ENCODE measurements around the gene FAM118A.

Gene FAM118A

DNA sequence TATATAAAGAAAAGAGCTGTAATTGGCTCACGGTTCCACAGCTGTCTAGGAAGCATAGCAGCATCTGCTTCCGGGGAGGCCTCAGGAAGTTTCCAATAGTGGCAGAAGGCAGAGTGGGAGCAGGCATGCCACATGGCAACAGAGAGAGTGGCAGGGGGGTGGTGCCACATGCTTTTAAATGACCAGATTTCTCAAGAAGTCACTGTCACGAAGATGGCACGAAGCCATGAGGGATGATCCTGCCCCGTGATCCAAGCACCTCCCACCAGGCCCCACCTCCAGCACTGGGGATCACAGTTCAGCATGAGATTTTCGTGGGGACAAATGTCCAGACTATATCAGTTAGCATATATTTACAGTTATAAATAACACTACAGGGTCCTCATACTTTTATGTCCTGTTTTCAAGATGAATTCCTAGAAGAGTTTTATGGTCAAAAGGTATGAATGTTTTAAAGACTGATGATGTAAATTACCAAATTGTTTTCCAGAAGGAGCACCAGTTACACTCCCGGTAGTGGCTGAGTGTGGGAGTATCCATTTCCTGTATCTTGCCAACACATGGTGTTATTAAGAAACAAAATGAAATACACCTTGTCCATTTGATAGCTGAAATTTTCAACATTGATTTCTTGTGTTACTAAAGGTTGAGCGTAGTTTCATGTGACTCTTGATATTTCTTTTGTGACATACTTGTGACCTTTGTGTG is 19.2 kb downstream of the FAM118A start:
- Histone ChIP-seq H3K4me3 (ENCODE audit: insufficient read depth, low read depth, low read length, poor library complexity, severe bottlenecking) (no peak overlapping the region), H3K4me1 (ENCODE audit: control insufficient read depth, insufficient read depth, low read length, poor library complexity, severe bottlenecking) (no peaks in the 10 kb centered on the region), H3K27ac (ENCODE audit: insufficient read depth, low read length, poor library complexity, severe bottlenecking) (no peak overlapping the region), H3K27me3 (replicated peaks; ENCODE audit: control insufficient read depth, insufficient read depth, low read length, poor library complexity, severe bottlenecking) (no peaks in the 10 kb centered on the region), H3K9me3 (ENCODE audit: control insufficient read depth, low read length) (no peaks in the 10 kb centered on the region), H3K36me3 (ENCODE audit: control insufficient read depth, insufficient read depth, low read length) (peaks cover 66% of the 10 kb centered on the region)
- DNase-seq: no peak

DNA sequence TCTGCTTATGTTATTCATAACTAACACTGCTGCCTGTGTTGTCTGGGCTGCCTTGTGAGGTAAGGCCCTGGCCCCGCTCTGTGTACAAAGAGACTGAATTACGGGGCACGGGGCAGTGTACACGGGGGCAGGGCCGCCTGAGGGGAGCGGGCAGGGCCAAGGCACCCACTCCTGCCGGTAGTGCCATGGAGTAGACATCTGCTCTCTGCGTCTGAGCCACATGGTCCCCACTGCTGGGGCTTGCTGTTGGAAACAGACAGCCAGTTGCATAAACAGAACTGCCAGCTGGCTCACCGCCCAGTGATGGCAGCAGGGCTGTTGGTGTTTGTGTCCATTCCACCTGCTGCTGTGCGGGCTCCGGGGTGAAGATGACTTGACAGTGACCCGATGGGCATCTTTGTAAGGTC is 19.8 kb downstream of the FAM118A start:
- H3K4me3 ChIP-seq (ENCODE audit: insufficient read depth, low read depth, low read length, poor library complexity, severe bottlenecking): no peak overlapping the region
- no peak overlapping the region for H3K27ac ChIP-seq (ENCODE audit: insufficient read depth, low read length, poor library complexity, severe bottlenecking)
- no peak for DNase-seq
- no peaks in the 10 kb centered on the region for H3K27me3 ChIP-seq (replicated peaks; ENCODE audit: control insufficient read depth, insufficient read depth, low read length, poor library complexity, severe bottlenecking)
- H3K9me3 ChIP-seq (ENCODE audit: control insufficient read depth, low read length): no peaks in the 10 kb centered on the region
- H3K4me1 ChIP-seq (ENCODE audit: control insufficient read depth, insufficient read depth, low read length, poor library complexity, severe bottlenecking): no peaks in the 10 kb centered on the region
- H3K36me3 ChIP-seq (ENCODE audit: control insufficient read depth, insufficient read depth, low read length): peaks cover 65% of the 10 kb centered on the region

DNA sequence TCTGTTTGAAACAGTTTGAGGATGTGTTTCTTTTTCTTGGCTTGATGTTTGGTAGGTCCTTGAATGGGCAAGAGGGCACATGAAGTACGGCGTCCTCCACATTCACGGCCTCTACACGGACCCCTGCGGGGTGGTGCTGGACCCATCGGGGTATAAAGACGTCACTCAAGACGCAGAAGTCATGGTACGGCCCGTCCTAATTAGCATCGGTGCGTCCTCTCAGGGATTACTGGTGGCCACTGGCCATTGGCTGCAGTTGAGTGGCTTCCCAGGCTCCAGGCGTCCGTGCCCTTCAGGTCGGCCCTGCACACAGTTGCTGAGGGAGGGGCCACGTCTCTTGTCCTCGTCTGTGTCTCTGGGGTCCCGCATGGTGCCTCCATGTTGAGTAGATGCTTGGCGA is 20.8 kb downstream of the FAM118A start:
- Histone ChIP-seq H3K4me1 (ENCODE audit: control insufficient read depth, insufficient read depth, low read length, poor library complexity, severe bottlenecking) (no peaks in the 10 kb centered on the region), H3K27me3 (replicated peaks; ENCODE audit: control insufficient read depth, insufficient read depth, low read length, poor library complexity, severe bottlenecking) (no peaks in the 10 kb centered on the region), H3K9me3 (ENCODE audit: control insufficient read depth, low read length) (no peaks in the 10 kb centered on the region), H3K4me3 (ENCODE audit: insufficient read depth, low read depth, low read length, poor library complexity, severe bottlenecking) (no peak overlapping the region), H3K36me3 (ENCODE audit: control insufficient read depth, insufficient read depth, low read length) (peaks cover 65% of the 10 kb centered on the region), H3K27ac (ENCODE audit: insufficient read depth, low read length, poor library complexity, severe bottlenecking) (no peak overlapping the region)
- no peak for DNase-seq

DNA sequence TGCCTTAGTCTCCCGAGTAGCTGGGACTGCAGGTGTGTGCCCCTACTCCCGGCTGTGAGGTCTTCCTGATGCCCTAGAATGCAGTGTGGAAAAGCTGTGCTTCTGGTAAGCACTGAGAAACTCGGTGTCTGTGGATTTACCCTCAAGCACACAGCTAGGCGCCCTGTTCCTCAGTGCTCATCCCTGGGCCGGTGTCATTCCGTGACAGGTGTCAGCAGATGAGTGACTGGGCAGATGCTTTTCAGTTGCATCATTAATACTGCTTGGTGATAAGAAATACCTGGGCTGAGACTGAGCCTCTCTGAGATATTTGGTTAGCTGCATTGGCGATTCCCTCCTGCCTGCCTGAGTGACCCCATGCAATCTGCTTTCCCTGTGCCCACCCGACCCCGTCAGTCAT is 21.8 kb downstream of the FAM118A start:
- Histone ChIP-seq H3K9me3 (ENCODE audit: control insufficient read depth, low read length) (no peaks in the 10 kb centered on the region), H3K4me1 (ENCODE audit: control insufficient read depth, insufficient read depth, low read length, poor library complexity, severe bottlenecking) (no peaks in the 10 kb centered on the region), H3K27me3 (replicated peaks; ENCODE audit: control insufficient read depth, insufficient read depth, low read length, poor library complexity, severe bottlenecking) (no peaks in the 10 kb centered on the region), H3K4me3 (ENCODE audit: insufficient read depth, low read depth, low read length, poor library complexity, severe bottlenecking) (no peak overlapping the region), H3K36me3 (ENCODE audit: control insufficient read depth, insufficient read depth, low read length) (peaks cover 66% of the 10 kb centered on the region), H3K27ac (ENCODE audit: insufficient read depth, low read length, poor library complexity, severe bottlenecking) (no peak overlapping the region)
- DNase-seq: no peak

DNA sequence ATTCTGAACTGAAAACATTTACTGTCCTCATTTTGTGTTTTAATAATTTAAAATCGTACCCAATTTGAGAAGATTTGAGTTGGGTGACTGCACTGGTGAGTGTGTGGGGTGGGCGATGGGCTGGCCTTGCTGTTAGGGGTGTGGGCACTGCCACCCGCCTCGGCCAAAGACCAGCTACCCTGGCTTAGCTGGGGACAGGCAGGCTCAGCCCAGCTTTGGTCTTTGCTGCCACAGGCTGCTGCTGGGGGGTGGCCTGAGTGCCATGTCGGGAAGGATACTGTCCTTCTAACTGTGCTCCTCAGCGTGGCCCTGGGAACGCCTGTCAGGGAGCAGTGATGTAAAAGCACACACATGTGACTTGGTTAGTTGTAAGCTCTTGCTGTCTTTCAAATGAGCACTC is 22.3 kb downstream of the FAM118A start:
- no peaks in the 10 kb centered on the region for H3K27me3 ChIP-seq (replicated peaks; ENCODE audit: control insufficient read depth, insufficient read depth, low read length, poor library complexity, severe bottlenecking)
- H3K9me3 ChIP-seq (ENCODE audit: control insufficient read depth, low read length): no peaks in the 10 kb centered on the region
- H3K36me3 ChIP-seq (ENCODE audit: control insufficient read depth, insufficient read depth, low read length): peaks cover 71% of the 10 kb centered on the region
- no peak overlapping the region for H3K4me3 ChIP-seq (ENCODE audit: insufficient read depth, low read depth, low read length, poor library complexity, severe bottlenecking)
- DNase-seq: no peak
- H3K4me1 ChIP-seq (ENCODE audit: control insufficient read depth, insufficient read depth, low read length, poor library complexity, severe bottlenecking): no peaks in the 10 kb centered on the region
- H3K27ac ChIP-seq (ENCODE audit: insufficient read depth, low read length, poor library complexity, severe bottlenecking): no peak overlapping the region

DNA sequence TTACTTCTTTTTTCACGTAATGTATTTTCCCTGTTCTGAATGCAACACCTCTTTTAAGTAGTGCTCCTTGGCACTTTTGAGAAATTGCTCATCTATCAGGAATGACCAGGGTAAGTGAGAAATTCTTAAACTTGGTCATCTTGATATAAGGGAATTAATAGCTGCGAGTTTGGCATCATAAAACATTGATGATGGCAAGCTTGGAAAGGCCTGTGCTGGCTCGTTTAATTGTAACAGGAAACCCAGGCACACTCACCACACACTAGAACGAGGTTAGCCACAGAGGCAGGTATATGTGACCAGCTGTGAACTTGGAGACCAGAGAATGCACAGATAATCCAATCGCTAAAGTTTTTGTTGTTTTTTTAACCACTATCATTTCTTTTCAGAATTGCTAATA is 24.3 kb downstream of the FAM118A start:
- H3K4me3 ChIP-seq (ENCODE audit: insufficient read depth, low read depth, low read length, poor library complexity, severe bottlenecking): no peak overlapping the region
- H3K27ac ChIP-seq (ENCODE audit: insufficient read depth, low read length, poor library complexity, severe bottlenecking): no peak overlapping the region
- no peak for DNase-seq
- H3K27me3 ChIP-seq (replicated peaks; ENCODE audit: control insufficient read depth, insufficient read depth, low read length, poor library complexity, severe bottlenecking): no peaks in the 10 kb centered on the region
- H3K9me3 ChIP-seq (ENCODE audit: control insufficient read depth, low read length): no peaks in the 10 kb centered on the region
- H3K4me1 ChIP-seq (ENCODE audit: control insufficient read depth, insufficient read depth, low read length, poor library complexity, severe bottlenecking): no peaks in the 10 kb centered on the region
- peaks cover 77% of the 10 kb centered on the region for H3K36me3 ChIP-seq (ENCODE audit: control insufficient read depth, insufficient read depth, low read length)

DNA sequence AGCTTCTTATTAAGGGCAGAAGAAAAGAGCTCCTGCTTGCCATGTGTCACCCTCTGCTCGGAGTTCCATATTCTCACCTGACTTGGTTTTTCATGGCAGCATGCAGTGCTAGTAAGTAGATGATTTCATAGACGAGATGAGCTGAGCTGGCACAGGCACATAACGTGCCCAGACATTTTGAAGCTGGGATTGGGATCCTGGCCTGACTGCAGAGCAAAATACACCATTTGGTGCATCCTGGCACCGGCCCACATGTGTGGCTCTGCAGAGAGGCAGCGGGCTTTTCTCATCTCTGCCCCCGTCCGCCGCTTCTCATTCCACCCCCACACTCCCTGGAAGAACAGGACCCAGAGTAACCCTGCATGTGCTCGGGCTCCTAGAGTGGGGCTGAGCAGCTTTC is 24.8 kb downstream of the FAM118A start:
- no peak for DNase-seq
- no peaks in the 10 kb centered on the region for H3K9me3 ChIP-seq (ENCODE audit: control insufficient read depth, low read length)
- H3K27ac ChIP-seq (ENCODE audit: insufficient read depth, low read length, poor library complexity, severe bottlenecking): no peak overlapping the region
- H3K27me3 ChIP-seq (replicated peaks; ENCODE audit: control insufficient read depth, insufficient read depth, low read length, poor library complexity, severe bottlenecking): no peaks in the 10 kb centered on the region
- H3K36me3 ChIP-seq (ENCODE audit: control insufficient read depth, insufficient read depth, low read length): peaks cover 75% of the 10 kb centered on the region
- no peak overlapping the region for H3K4me3 ChIP-seq (ENCODE audit: insufficient read depth, low read depth, low read length, poor library complexity, severe bottlenecking)
- H3K4me1 ChIP-seq (ENCODE audit: control insufficient read depth, insufficient read depth, low read length, poor library complexity, severe bottlenecking): no peaks in the 10 kb centered on the region

DNA sequence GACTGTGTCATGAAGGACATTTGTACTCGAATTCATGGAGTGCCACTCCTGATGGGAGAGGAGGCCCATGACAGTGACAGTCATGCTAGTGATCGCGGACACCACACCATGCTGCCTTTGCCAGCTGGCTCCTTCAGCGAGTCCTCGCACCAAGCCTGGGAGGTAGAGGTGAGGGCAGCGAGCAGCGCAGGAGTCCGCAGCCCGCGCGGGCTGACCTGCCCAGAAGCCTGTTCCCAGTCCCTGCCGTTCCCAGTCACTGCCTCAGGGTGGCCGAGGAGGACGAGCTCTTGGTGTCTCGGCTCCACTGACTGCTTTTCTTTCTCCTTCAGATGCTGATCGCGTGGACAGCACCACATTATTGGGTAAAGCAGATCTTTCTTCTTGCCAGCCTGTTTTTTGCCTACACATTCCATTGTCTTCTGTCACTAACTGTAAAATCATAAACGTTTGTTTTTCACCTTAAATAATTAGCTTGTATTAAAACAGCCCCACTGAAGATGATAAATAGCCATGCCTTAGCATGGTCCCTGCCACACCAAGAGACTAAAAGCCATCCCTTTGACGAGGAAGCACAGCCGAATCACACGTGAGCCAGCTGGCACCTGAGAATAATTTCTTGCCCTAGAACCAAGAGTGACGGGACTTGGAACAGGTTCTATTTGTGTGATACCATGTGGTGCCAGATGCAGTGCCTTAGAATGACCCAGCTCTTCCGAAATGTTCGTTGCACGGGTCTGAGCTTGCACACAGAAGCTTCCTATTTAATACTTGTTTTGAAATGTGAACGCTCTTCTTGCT is 25.5 kb downstream of the FAM118A start:
- H3K36me3 ChIP-seq (ENCODE audit: control insufficient read depth, insufficient read depth, low read length): peaks cover 77% of the 10 kb centered on the region
- no peak overlapping the region for H3K4me3 ChIP-seq (ENCODE audit: insufficient read depth, low read depth, low read length, poor library complexity, severe bottlenecking)
- no peaks in the 10 kb centered on the region for H3K4me1 ChIP-seq (ENCODE audit: control insufficient read depth, insufficient read depth, low read length, poor library complexity, severe bottlenecking)
- H3K27ac ChIP-seq (ENCODE audit: insufficient read depth, low read length, poor library complexity, severe bottlenecking): no peak overlapping the region
- DNase-seq: no peak
- no peaks in the 10 kb centered on the region for H3K27me3 ChIP-seq (replicated peaks; ENCODE audit: control insufficient read depth, insufficient read depth, low read length, poor library complexity, severe bottlenecking)
- no peaks in the 10 kb centered on the region for H3K9me3 ChIP-seq (ENCODE audit: control insufficient read depth, low read length)

DNA sequence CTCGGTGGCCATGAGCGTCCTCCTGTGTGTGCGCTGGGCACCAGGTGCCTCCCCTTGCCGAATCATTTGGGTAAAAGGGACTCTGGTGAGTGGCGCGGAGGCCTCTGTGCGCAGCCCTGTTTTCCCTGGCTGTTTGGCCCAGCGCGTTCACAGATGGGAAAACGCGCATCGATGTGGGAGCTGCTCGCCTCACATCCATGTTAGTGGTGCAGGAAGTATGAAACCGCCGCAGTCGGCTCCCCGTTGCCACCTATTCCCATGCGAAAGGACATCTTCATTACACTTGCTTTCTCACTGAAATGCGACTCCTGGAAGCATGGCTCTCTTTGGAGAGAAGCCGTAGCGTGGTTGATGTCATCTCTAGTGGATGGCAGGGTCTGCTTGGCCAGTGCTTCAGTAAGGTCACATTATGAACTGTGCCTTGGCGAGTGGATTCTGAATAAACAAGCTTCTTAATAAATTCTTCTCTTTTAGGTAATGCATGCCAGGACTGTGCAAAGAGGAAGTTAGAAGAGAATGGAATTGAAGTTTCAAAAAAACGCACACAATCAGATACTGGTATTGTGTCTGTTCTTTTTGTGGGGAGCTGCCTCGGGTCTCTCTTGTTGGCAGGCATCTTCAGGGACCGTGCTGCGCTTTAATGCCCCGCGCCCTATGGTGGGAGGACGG is 26.3 kb downstream of the FAM118A start:
- no peak overlapping the region for H3K27ac ChIP-seq (ENCODE audit: insufficient read depth, low read length, poor library complexity, severe bottlenecking)
- H3K27me3 ChIP-seq (replicated peaks; ENCODE audit: control insufficient read depth, insufficient read depth, low read length, poor library complexity, severe bottlenecking): no peaks in the 10 kb centered on the region
- no peaks in the 10 kb centered on the region for H3K4me1 ChIP-seq (ENCODE audit: control insufficient read depth, insufficient read depth, low read length, poor library complexity, severe bottlenecking)
- DNase-seq: no peak
- H3K4me3 ChIP-seq (ENCODE audit: insufficient read depth, low read depth, low read length, poor library complexity, severe bottlenecking): no peak overlapping the region
- H3K36me3 ChIP-seq (ENCODE audit: control insufficient read depth, insufficient read depth, low read length): peaks cover 77% of the 10 kb centered on the region
- no peaks in the 10 kb centered on the region for H3K9me3 ChIP-seq (ENCODE audit: control insufficient read depth, low read length)

DNA sequence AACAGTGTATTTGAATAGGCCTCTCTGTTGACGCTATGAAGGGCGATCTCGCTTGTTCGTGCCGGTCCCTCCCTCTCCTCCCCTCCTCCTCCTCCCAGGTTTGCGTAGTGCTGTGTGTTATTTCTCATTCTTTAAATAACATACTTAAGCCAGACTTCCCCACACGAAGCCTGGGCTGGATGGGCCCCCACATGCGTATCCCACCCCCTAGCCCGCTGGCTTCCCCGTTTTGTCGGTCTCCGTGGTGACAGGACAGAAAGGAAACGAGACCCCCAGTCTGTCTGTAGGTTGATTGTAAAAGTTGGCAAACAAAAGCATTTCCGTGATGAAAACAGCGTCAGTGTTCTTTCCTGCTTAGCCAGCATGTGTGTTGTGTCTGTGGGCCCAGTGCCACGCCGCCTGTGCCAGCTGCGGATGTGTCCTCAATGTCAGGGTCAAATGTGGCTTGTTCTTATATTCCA is 27.3 kb downstream of the FAM118A start:
- no peaks in the 10 kb centered on the region for H3K27me3 ChIP-seq (replicated peaks; ENCODE audit: control insufficient read depth, insufficient read depth, low read length, poor library complexity, severe bottlenecking)
- DNase-seq: no peak
- no peak overlapping the region for H3K27ac ChIP-seq (ENCODE audit: insufficient read depth, low read length, poor library complexity, severe bottlenecking)
- no peaks in the 10 kb centered on the region for H3K4me1 ChIP-seq (ENCODE audit: control insufficient read depth, insufficient read depth, low read length, poor library complexity, severe bottlenecking)
- peaks cover 68% of the 10 kb centered on the region for H3K36me3 ChIP-seq (ENCODE audit: control insufficient read depth, insufficient read depth, low read length)
- no peaks in the 10 kb centered on the region for H3K9me3 ChIP-seq (ENCODE audit: control insufficient read depth, low read length)
- no peak overlapping the region for H3K4me3 ChIP-seq (ENCODE audit: insufficient read depth, low read depth, low read length, poor library complexity, severe bottlenecking)
